GM18519 (cell line): Measurements from ENCODE around the gene PLB1.

Experiments used
- ATAC-seq: cut with Tn5 transposase; IDR thresholded peaks from one replicate; pipeline ENCODE4 v1.9.1; 2021; ENCODE audit warnings: mild to moderate bottlenecking, moderate library complexity; ENCODE audit not compliant: unreplicated experiment, low FRiP score

Gene PLB1

GRCh38 chr2:28493636-28494035, 2.2 kb upstream of the PLB1 start:
- no peak for ATAC-seq

DNA sequence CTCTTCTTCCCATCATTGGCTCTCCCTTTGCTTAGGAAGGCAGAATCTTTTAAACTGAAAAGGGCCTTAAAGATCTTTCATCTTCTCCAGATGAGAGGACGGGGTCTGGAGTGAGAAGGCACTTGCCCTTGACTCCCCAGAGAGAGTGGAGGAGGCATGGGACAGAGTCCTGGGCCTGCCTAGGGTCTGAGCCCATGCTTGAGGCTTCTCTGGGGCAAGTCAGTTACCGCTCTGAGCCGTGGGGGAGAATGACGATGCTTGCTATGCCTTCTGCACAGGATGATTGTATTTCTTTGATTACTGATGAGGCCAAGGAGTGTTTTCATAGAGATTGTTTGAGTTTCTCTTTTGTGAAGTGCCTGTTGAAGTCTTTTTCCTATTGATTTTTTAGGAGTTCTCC, 921 bp downstream of the PLB1 start:
- no peak for ATAC-seq

- ATAC-seq, result no peak
Observed at GRCh38 chr2:28497206-28497605, 1.3 kb downstream of the PLB1 start.

DNA sequence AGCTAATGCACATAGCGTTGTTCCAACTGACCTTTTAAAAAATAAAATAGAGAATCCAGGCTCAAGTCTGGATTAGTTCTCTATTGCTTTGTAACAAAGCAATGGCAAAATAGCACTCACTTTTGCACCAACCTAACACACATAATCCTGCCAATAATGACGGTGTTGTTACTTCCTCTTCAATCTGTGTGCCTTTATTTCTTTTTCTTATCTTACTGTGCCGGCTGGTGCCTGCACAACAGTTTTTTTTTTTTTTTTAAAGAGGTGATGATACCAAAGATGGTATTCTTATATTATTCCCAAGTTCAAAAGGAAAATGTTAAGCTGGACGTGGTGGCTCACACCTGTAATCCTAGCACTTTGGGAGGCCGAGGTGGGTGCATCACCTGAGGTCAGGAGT, 3.4 kb downstream of the PLB1 start:
- ATAC-seq, result no peak

- ATAC-seq, result no peak
Observed at GRCh38 chr2:28505361-28505760, 9.5 kb downstream of the PLB1 start.

- no peak for ATAC-seq
Observed at GRCh38 chr2:28506112-28506910, 10.5 kb downstream of the PLB1 start.

GRCh38 chr2:28507796-28508764, 12.2 kb downstream of the PLB1 start:
- ATAC-seq, result no peak

GRCh38 chr2:28509361-28509760, 13.5 kb downstream of the PLB1 start:
- ATAC-seq, result no peak

DNA sequence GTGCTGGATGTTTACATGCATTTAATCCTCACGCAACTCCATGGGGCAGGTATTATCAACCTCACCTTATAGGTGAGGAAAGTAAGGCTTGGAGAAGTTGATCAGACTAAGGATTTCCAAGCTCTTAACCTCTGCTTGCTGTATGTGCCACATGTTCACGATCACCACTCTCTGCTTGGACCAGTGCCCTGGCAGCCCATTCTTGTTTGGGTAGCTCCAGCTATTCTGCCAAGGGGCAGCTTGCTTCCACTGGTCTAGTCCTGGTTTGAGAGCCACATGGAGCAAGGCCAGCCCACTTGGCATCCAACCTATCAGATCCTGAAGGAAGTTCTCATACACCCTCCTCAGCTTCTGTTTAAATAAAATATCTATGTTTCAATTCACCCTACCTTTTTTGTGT, 14.3 kb downstream of the PLB1 start:
- no peak for ATAC-seq

DNA sequence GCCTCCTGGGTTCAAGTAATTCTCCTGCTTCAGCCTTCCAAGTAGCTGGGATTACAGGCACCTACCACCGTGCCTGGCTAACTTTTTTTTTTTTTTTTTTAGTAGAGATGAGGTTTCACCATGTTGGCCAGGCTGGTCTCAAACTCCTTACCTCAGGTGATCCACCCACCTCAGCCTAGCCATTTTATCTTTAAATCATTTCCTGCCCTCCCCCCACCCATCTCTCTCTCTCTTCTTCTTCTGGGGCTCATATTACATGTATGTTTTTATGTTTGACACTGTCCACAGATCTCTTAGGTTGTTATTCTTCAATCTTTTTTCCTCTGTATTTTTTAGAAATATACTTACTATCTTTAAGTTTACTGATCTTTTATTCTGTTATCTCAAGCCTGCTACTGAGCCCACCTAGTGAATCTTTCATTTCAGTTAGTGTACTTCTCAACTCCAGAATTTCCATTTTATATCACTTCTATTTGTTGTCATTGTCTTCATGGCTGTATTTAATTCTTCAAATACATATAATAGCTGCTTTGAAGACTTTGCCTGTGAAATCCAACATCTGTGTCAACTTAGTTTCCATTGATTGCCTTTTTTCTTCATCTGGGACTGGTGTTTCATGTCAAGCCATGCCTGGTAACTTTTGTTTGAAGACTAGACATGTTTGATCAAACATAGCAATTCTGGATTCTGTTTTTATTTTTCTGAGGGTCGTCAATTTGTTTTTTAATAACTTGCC, 16.2 kb downstream of the PLB1 start:
- no peak for ATAC-seq

DNA sequence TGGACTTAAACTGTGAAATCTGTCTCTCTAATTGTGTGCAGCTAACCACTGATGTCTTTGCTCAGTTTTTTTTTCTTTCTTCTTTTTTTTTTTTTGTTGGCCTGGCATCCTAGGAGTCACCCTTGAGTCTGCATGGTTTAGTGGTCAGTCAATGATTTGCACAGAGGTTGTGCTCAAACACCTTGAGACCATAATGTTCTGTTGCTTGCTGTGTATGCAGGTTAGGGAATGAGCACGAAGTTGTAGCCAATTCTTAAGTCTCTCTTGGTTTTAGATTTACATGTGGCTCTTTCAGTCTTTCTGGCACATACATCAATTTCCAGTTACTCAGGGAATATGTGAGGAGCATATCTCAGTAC, 16.7 kb downstream of the PLB1 start:
- ATAC-seq, result no peak

GRCh38 chr2:28513097-28513496, 17.2 kb downstream of the PLB1 start:
- ATAC-seq, result no peak

DNA sequence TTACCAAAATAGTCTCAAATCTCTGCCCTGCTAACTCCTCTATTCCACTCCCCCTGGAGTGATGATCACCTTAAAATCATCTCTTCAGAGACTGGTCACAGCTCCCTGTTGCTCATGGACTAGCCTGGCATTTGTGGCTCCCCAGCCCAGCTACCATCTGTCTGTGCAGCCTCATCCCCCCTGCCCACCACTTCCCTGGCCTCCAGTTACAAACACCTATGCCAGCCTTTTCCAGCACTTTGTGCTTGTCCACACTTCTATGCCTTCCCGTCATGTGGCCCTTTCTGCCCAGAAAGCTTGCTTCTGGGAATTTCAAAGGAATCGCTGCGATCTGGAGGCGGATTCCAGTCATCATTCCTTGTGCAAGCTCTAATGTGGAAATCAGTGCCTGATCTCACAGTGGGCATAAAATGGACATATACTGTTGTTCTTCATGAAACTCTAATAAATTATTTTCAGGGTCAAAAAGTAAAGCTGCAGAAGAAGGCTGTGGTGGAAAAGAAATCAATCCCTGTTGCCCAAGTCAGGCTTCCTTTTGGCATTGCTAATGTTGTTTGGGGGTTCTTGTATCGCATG, 19.4 kb downstream of the PLB1 start:
- no peak for ATAC-seq

DNA sequence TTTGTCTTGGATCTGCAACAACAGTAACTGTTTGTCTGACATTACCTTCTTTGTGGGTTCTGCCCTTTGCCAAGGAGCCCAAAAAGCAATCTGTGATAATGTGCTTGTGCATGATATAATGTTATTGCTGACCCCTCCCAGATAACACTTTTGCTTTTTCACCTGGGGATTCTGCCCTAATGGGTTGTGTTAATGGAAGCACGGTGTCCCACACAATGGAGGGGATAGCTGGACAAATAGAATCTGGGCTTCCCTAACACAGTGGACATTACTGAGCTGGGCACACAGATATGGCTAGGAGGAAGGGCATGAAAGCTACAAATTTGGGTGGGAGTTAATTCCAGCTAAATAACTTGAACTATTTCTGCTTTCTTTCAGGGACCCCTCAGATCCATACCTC, 20.6 kb downstream of the PLB1 start:
- ATAC-seq, result no peak

DNA sequence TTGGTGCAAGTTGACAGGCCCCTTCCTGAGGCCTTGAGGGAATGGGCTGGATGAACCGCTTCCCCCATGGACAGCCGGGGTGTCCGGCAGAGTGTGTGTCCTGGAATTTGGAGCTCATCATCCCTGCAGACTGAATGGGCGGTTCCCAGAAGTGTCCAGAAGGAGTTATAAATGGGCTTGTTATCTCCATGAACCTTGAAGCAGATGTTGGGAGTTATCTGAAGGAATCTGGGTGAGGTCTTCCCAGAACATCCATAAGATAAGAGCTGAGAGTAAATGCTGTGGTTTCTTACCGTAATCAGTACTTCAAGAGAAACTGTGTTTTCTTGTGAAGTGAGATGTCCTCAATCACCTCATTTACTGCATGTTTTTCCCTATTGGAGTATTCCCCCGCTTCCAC, 21.1 kb downstream of the PLB1 start:
- no peak for ATAC-seq

GRCh38 chr2:28521663-28522062, 25.8 kb downstream of the PLB1 start:
- no peak for ATAC-seq

- no peak for ATAC-seq
Observed at GRCh38 chr2:28522481-28522880, 26.6 kb downstream of the PLB1 start.

- no peak for ATAC-seq
Observed at GRCh38 chr2:28523902-28524301, 28.0 kb downstream of the PLB1 start.

DNA sequence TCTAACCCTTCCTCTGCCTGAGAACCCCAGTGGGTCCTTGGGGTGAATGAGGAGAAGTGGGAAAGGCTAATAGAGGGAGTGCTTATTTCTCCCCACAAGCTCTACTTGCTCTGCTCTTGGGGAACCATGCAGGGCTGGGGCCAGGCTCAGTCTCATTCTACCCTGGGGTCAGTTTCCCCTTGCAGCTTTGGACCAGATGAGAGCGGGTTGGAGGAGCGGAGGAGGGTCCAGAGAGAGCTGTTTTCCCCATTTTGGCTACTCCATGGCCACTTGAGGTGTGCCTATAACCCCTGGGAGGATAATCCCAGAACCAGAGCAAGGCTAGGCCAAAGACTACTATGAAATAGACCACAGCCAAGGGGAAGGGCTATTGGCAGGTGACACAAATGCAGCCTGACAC, 29.6 kb downstream of the PLB1 start:
- no peak for ATAC-seq

- no peak for ATAC-seq
Observed at GRCh38 chr2:28526527-28527132, 30.8 kb downstream of the PLB1 start.
